ENCODE measurements around the gene EXO5.
"Not testable (repeated sequence)": the region's sequence is repeated elsewhere in the genome, so short reads cannot be mapped to it uniquely, and the experiment has no call there.

Gene EXO5

GRCh38 chr1:40554807-40555206, 46.2 kb downstream of the EXO5 start:
- DNase-seq = not testable (repeated sequence)

- DNase-seq = no peak
Observed at GRCh38 chr1:40556121-40556520, 47.6 kb downstream of the EXO5 start.

GRCh38 chr1:40558241-40558640, 49.7 kb downstream of the EXO5 start:
- not testable (repeated sequence) for DNase-seq

GRCh38 chr1:40562185-40562584, 53.6 kb downstream of the EXO5 start:
- DNase-seq = no peak

GRCh38 chr1:40563266-40563665, 54.7 kb downstream of the EXO5 start:
- DNase-seq = no peak

GRCh38 chr1:40564506-40564905, 55.9 kb downstream of the EXO5 start:
- DNase-seq = no peak

- DNase-seq = no peak
Observed at GRCh38 chr1:40564913-40565312, 56.3 kb downstream of the EXO5 start.
